ENCODE data around the gene PDK2. TPM values are rescaled to one million over a fixed set of nuclear protein-coding genes. Genes with fewer than 3 reads are reported as not detected.

Gene PDK2
- total RNA-seq, 8 experiments from 2014 or later = 7.1 to 53.4 (median 10.7) TPM

DNA sequence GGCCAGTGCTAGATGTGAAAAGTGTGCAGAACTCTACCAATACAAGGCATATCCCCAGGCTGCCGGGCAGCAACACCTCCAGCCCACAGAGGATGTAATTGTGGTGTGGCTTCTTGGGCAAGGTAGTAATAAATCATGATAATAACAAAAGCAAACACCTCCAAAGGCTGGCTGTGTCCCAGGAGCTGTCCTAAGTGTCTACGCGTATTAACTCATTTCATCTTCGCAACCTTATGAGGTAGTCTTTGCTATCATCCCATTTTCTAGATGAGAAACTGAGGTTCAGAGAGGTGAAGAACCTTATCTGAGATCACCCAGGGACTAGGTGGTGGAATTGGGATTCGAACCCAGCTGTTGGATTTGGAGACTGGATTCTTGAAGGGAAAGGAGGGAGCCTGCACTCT lies 5.3 kb downstream of the PDK2 start:
- Histone ChIP-seq H3K4me1 (replicated peaks in 1 of 2) (peaks cover 26 to 36% of the 10 kb centered on the region in 2 donors), H3K4me3 (no peak overlapping the region), H3K27ac (peak overlapping the region in 1 of 2 donors; percentile 71)
- 10 to 100% (median 70%) methylated on average over 1 to 5 of the region's 5 CpGs; no CpG with 5 or more reads in 3 of the 10 experiments for WGBS, 10 experiments
- in situ Hi-C loops (cut with MboI; ENCODE audit: low pct_unique_long_range_greater_than_20kb in 2 of 9, low sequenced_read_pairs in 9 of 9, unreplicated experiment in 9 of 9) = no loop called here
- ATAC-seq (replicated peaks in 6 of 8) = no peak

DNA sequence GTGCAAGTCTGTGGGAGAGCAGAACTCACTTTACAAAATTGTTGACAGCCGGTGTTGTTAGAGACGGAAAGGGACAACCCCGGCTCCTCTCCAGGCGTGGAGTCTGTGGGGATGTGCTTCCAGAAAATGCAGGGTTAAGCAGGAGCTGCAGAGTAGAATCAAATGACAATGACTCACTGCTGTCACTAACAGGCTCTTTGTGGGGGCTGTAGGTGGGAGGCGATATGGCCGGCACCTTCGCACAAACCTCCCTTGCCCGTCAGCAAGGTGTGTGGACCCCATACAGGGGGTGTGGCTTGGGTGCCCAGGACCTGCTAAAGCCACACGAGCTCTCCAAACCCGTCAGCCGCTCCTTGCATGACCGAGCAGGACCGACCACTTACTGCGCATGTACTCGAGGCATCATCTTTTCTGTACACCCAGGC lies 5.8 kb downstream of the PDK2 start:
- H3K4me1 ChIP-seq (replicated peaks in 1 of 2) = peaks cover 23 to 32% of the 10 kb centered on the region in 2 donors
- peak; percentile 53 to 73 (median 62) for ATAC-seq (replicated peaks in 6 of 8)
- in situ Hi-C loops (cut with MboI; ENCODE audit: low pct_unique_long_range_greater_than_20kb in 2 of 9, low sequenced_read_pairs in 9 of 9, unreplicated experiment in 9 of 9) = no loop called here
- peak overlapping the region in 1 of 5 donors; percentile 6 for H3K4me3 ChIP-seq
- H3K27ac ChIP-seq = peak overlapping the region; percentile 57 to 71
- 0 to 54% (median 27%) methylated on average over 1 to 12 of the region's 15 CpGs; no CpG with 5 or more reads in 3 of the 10 experiments for WGBS, 10 experiments

- in situ Hi-C loops (cut with MboI; ENCODE audit: low pct_unique_long_range_greater_than_20kb in 2 of 9, low sequenced_read_pairs in 9 of 9, unreplicated experiment in 9 of 9) = no loop called here
- H3K4me1 ChIP-seq (replicated peaks in 1 of 2) = peaks cover 20 to 27% of the 10 kb centered on the region in 2 donors
- ATAC-seq (replicated peaks in 6 of 8) = peak; percentile 81 to 97 (median 92)
- H3K27ac ChIP-seq = peak overlapping the region; percentile 57 to 71
- WGBS, 10 experiments = 0% methylated on average over 1 of the region's 17 CpGs; no CpG with 5 or more reads in 9 of the 10 experiments
- H3K4me3 ChIP-seq = peak overlapping the region in 1 of 5 donors; percentile 6
Observed at GRCh38 chr17:50101346-50102163, 6.4 kb downstream of the PDK2 start.

GRCh38 chr17:50102164-50102991 lies 7.2 kb downstream of the PDK2 start:
- H3K4me1 ChIP-seq (replicated peaks in 1 of 2) = peaks cover 20 to 27% of the 10 kb centered on the region in 2 donors
- WGBS, 10 experiments = 13 to 100% (median 80%) methylated on average over 1 to 5 of the region's 15 CpGs; no CpG with 5 or more reads in 5 of the 10 experiments
- ATAC-seq (replicated peaks in 6 of 8) = peak in 5 of 8 experiments; percentile 12 to 33 (median 21)
- H3K4me3 ChIP-seq = no peak overlapping the region
- in situ Hi-C loops (cut with MboI; ENCODE audit: low pct_unique_long_range_greater_than_20kb in 2 of 9, low sequenced_read_pairs in 9 of 9, unreplicated experiment in 9 of 9) = no loop called here
- H3K27ac ChIP-seq = peak overlapping the region; percentile 57 to 71

DNA sequence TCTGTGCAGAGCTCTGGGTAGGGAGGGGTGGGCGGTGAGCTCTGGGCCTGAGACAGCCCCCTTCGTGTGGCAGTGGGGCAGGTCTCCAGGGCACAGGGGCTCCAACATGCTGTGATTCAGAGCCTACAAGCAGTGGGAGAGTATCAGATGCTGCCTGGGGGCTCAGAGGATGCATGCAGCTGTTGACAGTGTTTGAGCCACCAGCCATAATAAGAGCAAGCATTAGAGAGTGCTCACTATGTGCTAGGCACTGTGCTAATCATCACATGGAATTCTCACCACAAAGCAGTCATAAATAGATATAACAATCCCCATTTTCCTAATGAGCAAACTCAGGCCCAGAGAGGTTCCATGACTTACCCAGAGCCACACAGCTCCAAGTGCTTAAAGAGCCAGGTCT lies 8.1 kb downstream of the PDK2 start:
- no peak overlapping the region for H3K4me3 ChIP-seq
- H3K27ac ChIP-seq = no peak overlapping the region
- 40% methylated on average over 1 of the region's 2 CpGs; no CpG with 5 or more reads in 9 of the 10 experiments for WGBS, 10 experiments
- in situ Hi-C loops (cut with MboI; ENCODE audit: low pct_unique_long_range_greater_than_20kb in 2 of 9, low sequenced_read_pairs in 9 of 9, unreplicated experiment in 9 of 9) = no loop called here
- H3K4me1 ChIP-seq (replicated peaks in 1 of 2) = peaks cover 20 to 27% of the 10 kb centered on the region in 2 donors
- no peak for ATAC-seq (replicated peaks in 6 of 8)

GRCh38 chr17:50103941-50104340 lies 8.8 kb downstream of the PDK2 start:
- no peak for ATAC-seq (replicated peaks in 6 of 8)
- Histone ChIP-seq H3K27ac (no peak overlapping the region), H3K4me3 (no peak overlapping the region), H3K4me1 (replicated peaks in 1 of 2) (peaks cover 20 to 27% of the 10 kb centered on the region in 2 donors)
- WGBS, 10 experiments = 20 to 79% (median 68%) methylated on average over 1 to 2 of the region's 5 CpGs; no CpG with 5 or more reads in 6 of the 10 experiments
- in situ Hi-C loops (cut with MboI; ENCODE audit: low pct_unique_long_range_greater_than_20kb in 2 of 9, low sequenced_read_pairs in 9 of 9, unreplicated experiment in 9 of 9) = no loop called here

- in situ Hi-C loops (cut with MboI; ENCODE audit: low pct_unique_long_range_greater_than_20kb in 2 of 9, low sequenced_read_pairs in 9 of 9, unreplicated experiment in 9 of 9) = no loop called here
- H3K27ac ChIP-seq = no peak overlapping the region
- peaks cover 15 to 24% of the 10 kb centered on the region in 2 donors for H3K4me1 ChIP-seq (replicated peaks in 1 of 2)
- no peak for ATAC-seq (replicated peaks in 6 of 8)
- no peak overlapping the region for H3K4me3 ChIP-seq
- WGBS, 10 experiments = 85 to 98% (median 92%) methylated on average over 3 to 9 of the region's 21 CpGs; no CpG with 5 or more reads in 6 of the 10 experiments
Observed at GRCh38 chr17:50105811-50106210, 10.7 kb downstream of the PDK2 start.

GRCh38 chr17:50106393-50107131 lies 11.4 kb downstream of the PDK2 start:
- in situ Hi-C loops (cut with MboI; ENCODE audit: low pct_unique_long_range_greater_than_20kb in 2 of 9, low sequenced_read_pairs in 9 of 9, unreplicated experiment in 9 of 9) = no loop called here
- Histone ChIP-seq H3K4me3 (no peak overlapping the region), H3K4me1 (replicated peaks in 1 of 2) (peaks cover 15 to 21% of the 10 kb centered on the region in 2 donors), H3K27ac (no peak overlapping the region)
- WGBS, 10 experiments = 0 to 83% (median 75%) methylated on average over 1 to 6 of the region's 13 CpGs; no CpG with 5 or more reads in 3 of the 10 experiments
- no peak for ATAC-seq (replicated peaks in 6 of 8)

- Histone ChIP-seq H3K27ac (no peak overlapping the region), H3K4me1 (replicated peaks in 1 of 2) (peaks cover 16 to 20% of the 10 kb centered on the region in 2 donors), H3K4me3 (no peak overlapping the region)
- in situ Hi-C loops (cut with MboI; ENCODE audit: low pct_unique_long_range_greater_than_20kb in 2 of 9, low sequenced_read_pairs in 9 of 9, unreplicated experiment in 9 of 9) = no loop called here
- WGBS, 10 experiments = 39 to 100% (median 74%) methylated on average over 1 to 4 of the region's 10 CpGs; no CpG with 5 or more reads in 5 of the 10 experiments
- peak in 4 of 8 experiments; percentile 32 to 79 (median 66) for ATAC-seq (replicated peaks in 6 of 8)
Observed at GRCh38 chr17:50107790-50108414, 12.8 kb downstream of the PDK2 start.

DNA sequence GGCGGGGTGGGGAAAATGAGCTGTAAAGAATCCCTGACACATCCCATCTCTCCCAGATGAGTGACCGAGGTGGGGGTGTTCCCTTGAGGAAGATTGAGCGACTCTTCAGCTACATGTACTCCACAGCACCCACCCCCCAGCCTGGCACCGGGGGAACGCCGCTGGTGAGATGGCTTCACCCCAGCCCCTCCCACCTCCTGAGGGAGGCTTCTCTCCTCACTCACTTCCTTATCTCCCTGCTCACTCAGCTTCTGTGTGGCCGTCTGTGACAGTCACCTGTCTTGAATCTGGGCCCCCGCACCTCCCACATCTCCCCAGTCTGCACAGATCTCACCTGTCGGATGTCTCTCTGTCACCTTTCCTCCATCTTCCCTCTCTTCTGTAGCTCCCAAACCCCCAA lies 13.4 kb downstream of the PDK2 start:
- H3K27ac ChIP-seq = no peak overlapping the region
- no peak for ATAC-seq (replicated peaks in 6 of 8)
- H3K4me1 ChIP-seq (replicated peaks in 1 of 2) = peaks cover 16 to 20% of the 10 kb centered on the region in 2 donors
- in situ Hi-C loops (cut with MboI; ENCODE audit: low pct_unique_long_range_greater_than_20kb in 2 of 9, low sequenced_read_pairs in 9 of 9, unreplicated experiment in 9 of 9) = no loop called here
- 100% methylated on average over 1 to 2 of the region's 9 CpGs; no CpG with 5 or more reads in 7 of the 10 experiments for WGBS, 10 experiments
- no peak overlapping the region for H3K4me3 ChIP-seq

DNA sequence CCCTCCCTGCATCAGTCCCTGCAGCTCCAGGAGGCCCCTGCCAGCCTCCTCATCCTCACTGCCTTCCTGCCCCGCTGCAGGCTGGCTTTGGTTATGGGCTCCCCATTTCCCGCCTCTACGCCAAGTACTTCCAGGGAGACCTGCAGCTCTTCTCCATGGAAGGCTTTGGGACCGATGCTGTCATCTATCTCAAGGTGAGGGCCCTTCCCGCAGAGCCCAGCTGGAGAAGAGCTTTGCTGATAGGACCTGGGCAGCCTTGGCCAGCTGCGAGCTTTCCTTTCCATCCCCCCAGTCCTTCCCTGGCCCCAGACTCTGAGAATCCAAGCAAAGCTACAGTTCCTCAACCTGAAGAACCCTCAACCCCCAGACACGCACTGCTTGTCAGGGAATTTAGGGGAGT lies 14.1 kb downstream of the PDK2 start:
- H3K4me1 ChIP-seq (replicated peaks in 1 of 2) = peaks cover 16 to 20% of the 10 kb centered on the region in 2 donors
- H3K4me3 ChIP-seq = no peak overlapping the region
- WGBS, 10 experiments = 60 to 100% (median 84%) methylated on average over 1 to 5 of the region's 7 CpGs; no CpG with 5 or more reads in 4 of the 10 experiments
- H3K27ac ChIP-seq = no peak overlapping the region
- in situ Hi-C loops (cut with MboI; ENCODE audit: low pct_unique_long_range_greater_than_20kb in 2 of 9, low sequenced_read_pairs in 9 of 9, unreplicated experiment in 9 of 9) = no loop called here
- ATAC-seq (replicated peaks in 6 of 8) = no peak

GRCh38 chr17:50109785-50110184 lies 14.6 kb downstream of the PDK2 start:
- Histone ChIP-seq H3K27ac (no peak overlapping the region), H3K4me1 (replicated peaks in 1 of 2) (peaks cover 16 to 18% of the 10 kb centered on the region in 2 donors), H3K4me3 (no peak overlapping the region)
- whole genome bisulfite sequencing, 10 experiments = 80 to 100% (median 92%) methylated on average over 1 to 3 of the region's 19 CpGs; no CpG with 5 or more reads in 6 of the 10 experiments
- in situ Hi-C loops (cut with MboI; ENCODE audit: low pct_unique_long_range_greater_than_20kb in 2 of 9, low sequenced_read_pairs in 9 of 9, unreplicated experiment in 9 of 9) = no loop called here
- no peak for ATAC-seq (replicated peaks in 6 of 8)

All from motor neuron (in vitro differentiated cells).